ENCODE measurements around the gene TMEM60. TPM values are rescaled to one million over a fixed set of nuclear protein-coding genes. Genes with fewer than 3 reads are reported as not detected.

The TMEM60 gene
- total RNA-seq, 2 donors from 2014 or later, result 6.6 to 13.8 TPM

DNA sequence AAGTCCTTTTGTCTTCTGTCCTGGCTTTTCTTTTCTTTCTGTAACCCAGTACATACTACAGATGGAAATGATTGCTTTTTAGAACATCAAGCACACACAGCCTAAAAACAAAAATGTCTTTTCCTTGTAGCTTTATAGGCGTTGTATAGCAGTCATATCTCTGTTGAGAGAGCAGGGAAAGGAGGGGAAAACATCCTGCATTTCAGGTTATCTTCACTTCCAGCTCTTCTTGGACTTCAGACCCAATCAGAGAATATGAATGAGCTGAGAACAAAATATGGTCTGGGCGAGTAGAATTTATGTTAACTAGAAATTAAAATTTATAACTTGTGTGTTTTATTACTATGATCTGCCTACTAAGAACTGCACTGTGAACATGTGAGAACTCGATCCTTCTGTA is 14.7 kb downstream of the TMEM60 start:
- Histone ChIP-seq H3K4me1 (no peaks in the 10 kb centered on the region), H3K9me3 (no peaks in the 10 kb centered on the region), H3K27me3 (no peaks in the 10 kb centered on the region), H3K36me3 (peaks cover 22% of the 10 kb centered on the region), H3K4me3 (no peak overlapping the region), H3K27ac (no peak overlapping the region)
- TF ChIP-seq, protein P1, sequence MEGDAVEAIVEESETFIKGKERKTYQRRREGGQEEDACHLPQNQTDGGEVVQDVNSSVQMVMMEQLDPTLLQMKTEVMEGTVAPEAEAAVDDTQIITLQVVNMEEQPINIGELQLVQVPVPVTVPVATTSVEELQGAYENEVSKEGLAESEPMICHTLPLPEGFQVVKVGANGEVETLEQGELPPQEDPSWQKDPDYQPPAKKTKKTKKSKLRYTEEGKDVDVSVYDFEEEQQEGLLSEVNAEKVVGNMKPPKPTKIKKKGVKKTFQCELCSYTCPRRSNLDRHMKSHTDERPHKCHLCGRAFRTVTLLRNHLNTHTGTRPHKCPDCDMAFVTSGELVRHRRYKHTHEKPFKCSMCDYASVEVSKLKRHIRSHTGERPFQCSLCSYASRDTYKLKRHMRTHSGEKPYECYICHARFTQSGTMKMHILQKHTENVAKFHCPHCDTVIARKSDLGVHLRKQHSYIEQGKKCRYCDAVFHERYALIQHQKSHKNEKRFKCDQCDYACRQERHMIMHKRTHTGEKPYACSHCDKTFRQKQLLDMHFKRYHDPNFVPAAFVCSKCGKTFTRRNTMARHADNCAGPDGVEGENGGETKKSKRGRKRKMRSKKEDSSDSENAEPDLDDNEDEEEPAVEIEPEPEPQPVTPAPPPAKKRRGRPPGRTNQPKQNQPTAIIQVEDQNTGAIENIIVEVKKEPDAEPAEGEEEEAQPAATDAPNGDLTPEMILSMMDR (IDR thresholded peaks at IDR 0.05), result no peak
- no peak for DNase-seq (ENCODE audit: low spot score)

DNA sequence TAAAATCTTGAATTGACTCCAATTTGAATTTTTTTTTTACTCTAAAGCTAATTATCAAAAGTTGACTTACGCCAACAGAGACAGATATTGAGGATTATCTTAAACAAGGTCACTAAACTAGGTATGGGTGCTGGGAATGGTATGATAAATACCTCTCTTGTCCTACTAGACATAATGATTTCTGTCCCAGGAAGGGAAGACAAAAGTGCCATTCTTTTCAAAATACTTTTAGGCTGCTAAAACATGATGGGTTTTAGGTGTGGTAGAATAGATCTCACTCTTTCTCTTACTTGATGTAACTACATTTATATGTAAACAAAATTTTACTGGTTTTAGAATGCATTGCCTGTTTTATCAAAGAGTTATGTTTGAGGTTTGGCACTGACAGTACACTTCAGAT is 15.1 kb downstream of the TMEM60 start:
- no peak overlapping the region for H3K4me3 ChIP-seq
- no peaks in the 10 kb centered on the region for H3K27me3 ChIP-seq
- no peaks in the 10 kb centered on the region for H3K9me3 ChIP-seq
- H3K27ac ChIP-seq, result no peak overlapping the region
- TF ChIP-seq, protein P1 (IDR thresholded peaks at IDR 0.05), result no peak
- H3K36me3 ChIP-seq, result peaks cover 27% of the 10 kb centered on the region
- DNase-seq (ENCODE audit: low spot score), result no peak
- no peaks in the 10 kb centered on the region for H3K4me1 ChIP-seq

DNA sequence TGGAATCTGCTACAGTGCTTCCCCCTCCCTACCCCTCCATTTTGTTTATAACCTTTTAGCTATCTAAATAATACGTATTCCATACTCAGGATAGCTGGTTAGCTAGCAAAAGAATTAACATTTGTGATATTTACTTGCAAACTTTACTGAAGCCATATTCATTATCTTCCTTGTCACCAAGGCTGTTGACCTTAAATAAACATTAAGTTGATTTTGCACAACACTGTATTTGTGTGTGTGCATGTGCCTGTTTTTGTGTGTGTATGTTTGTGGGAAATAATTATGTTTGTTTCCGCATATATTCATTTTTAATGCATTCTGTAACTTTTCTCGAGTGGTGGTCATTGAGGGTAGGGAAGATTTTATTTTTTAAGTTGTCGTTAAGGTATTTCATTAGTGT is 15.9 kb downstream of the TMEM60 start:
- Histone ChIP-seq H3K4me3 (no peak overlapping the region), H3K27ac (no peak overlapping the region), H3K27me3 (no peaks in the 10 kb centered on the region), H3K9me3 (no peaks in the 10 kb centered on the region), H3K4me1 (no peaks in the 10 kb centered on the region), H3K36me3 (peaks cover 30% of the 10 kb centered on the region)
- TF ChIP-seq, protein P1 (IDR thresholded peaks at IDR 0.05), result no peak
- DNase-seq (ENCODE audit: low spot score), result no peak

DNA sequence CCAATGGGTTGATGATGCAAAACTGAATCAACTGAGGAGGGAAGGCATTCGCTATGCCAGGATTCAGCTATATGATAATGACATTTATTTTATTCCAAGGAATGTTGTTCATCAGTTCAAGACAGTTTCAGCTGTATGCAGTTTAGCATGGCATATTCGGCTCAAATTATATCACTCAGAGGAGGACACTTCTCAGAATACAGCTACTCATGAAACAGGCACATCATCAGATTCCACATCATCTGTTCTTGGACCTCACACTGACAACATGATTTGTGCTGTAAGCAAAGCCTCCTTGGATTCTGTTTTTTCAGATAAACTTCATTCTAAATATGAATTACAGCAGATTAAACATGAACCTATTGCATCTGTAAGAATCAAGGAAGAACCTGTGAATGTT is 19.7 kb downstream of the TMEM60 start:
- peaks cover 44% of the 10 kb centered on the region for H3K36me3 ChIP-seq

DNA sequence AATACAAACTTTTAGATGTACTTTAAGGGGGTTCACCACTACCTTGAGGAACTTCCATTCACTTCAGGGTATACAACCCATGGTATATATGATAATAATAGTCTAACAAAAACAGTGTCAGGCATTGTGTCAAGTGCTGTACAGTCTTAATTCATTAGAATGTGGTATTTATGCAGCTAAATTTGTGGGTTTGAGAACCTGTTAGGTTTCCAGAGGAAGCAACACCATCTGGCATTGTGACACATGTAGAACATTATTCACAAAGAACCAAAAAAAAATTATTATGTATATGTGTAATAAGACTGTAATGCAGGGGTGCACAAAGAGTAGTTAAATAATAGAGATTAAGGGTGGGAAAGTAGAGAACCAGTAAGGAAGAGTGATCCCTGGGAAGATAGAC is 26.3 kb downstream of the TMEM60 start:
- Histone ChIP-seq H3K4me1 (no peaks in the 10 kb centered on the region), H3K27me3 (no peaks in the 10 kb centered on the region), H3K9me3 (peaks cover 0 to 6% of the 10 kb centered on the region in 2 donors), H3K27ac (no peak overlapping the region), H3K4me3 (no peak overlapping the region), H3K36me3 (peaks cover 23% of the 10 kb centered on the region)
- no peak for DNase-seq (ENCODE audit: low spot score)
- TF ChIP-seq, protein P1 (IDR thresholded peaks at IDR 0.05), result no peak

More for the DNA sequence above, 19.7 kb downstream of the TMEM60 start:
- H3K27ac ChIP-seq, result no peak overlapping the region
- H3K4me3 ChIP-seq, result no peak overlapping the region
- TF ChIP-seq, protein P1 (IDR thresholded peaks at IDR 0.05), result no peak
- no peaks in the 10 kb centered on the region for H3K27me3 ChIP-seq
- peaks cover 0 to 6% of the 10 kb centered on the region in 2 donors for H3K9me3 ChIP-seq
- no peak for DNase-seq (ENCODE audit: low spot score)
- H3K4me1 ChIP-seq, result no peaks in the 10 kb centered on the region

DNA sequence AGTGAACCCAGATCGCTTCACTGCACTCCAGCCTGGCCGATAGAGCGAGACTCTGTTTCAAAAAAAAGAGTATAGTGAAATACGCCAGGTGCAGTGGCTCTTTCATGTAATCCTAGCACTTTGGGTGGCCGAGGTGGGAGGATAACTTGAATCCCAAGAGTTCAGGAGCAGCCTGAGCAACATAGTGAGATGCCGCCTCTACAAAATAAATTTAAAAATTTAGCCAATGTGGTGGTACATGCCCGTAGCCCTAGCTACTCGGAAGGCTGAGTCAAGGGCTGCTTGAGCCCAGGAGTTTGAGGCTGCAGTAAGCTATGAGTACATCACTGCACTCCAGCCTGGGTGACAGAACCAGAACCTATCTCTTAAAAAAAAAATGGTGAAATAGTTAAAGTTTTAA is 27.9 kb downstream of the TMEM60 start:
- H3K27me3 ChIP-seq, result no peaks in the 10 kb centered on the region
- DNase-seq (ENCODE audit: low spot score), result no peak
- H3K4me3 ChIP-seq, result no peak overlapping the region
- no peak overlapping the region for H3K27ac ChIP-seq
- H3K9me3 ChIP-seq, result no peaks in the 10 kb centered on the region
- H3K36me3 ChIP-seq, result peaks cover 23% of the 10 kb centered on the region
- no peaks in the 10 kb centered on the region for H3K4me1 ChIP-seq
- TF ChIP-seq, protein P1 (IDR thresholded peaks at IDR 0.05), result no peak

Measured in right atrium auricular region (tissue), 2 donors.